NCI-H1417 (cell line): ENCODE measurements around the gene CHI3L2.
"Not testable (repeated sequence)": the region's sequence is repeated elsewhere in the genome, so short reads cannot be mapped to it uniquely, and the experiment has no call there.

ENCODE experiments used
- DNase-seq, 3 experiments: peaks; one replicate each; lab custom pipeline; 2025; lab: John Stamatoyannopoulos, UW

CHI3L2 gene

DNA sequence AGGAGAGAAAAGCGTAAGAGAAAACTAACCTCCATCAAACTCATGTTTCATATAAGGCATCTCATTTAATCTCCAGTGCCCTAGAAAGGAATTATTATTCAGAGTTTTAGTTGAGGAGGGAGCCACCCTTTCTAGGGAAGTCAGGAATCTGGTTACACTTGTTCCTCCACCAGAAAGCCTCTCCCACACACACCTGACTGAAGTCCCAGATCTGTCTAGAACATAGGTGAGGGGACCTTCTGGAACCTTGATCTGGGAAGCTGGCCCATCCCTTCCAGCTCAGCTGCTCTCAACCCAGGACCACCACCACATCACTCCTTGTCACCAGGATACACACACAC lies 25.2 kb upstream of the CHI3L2 start:
- DNase-seq, result no peak

DNA sequence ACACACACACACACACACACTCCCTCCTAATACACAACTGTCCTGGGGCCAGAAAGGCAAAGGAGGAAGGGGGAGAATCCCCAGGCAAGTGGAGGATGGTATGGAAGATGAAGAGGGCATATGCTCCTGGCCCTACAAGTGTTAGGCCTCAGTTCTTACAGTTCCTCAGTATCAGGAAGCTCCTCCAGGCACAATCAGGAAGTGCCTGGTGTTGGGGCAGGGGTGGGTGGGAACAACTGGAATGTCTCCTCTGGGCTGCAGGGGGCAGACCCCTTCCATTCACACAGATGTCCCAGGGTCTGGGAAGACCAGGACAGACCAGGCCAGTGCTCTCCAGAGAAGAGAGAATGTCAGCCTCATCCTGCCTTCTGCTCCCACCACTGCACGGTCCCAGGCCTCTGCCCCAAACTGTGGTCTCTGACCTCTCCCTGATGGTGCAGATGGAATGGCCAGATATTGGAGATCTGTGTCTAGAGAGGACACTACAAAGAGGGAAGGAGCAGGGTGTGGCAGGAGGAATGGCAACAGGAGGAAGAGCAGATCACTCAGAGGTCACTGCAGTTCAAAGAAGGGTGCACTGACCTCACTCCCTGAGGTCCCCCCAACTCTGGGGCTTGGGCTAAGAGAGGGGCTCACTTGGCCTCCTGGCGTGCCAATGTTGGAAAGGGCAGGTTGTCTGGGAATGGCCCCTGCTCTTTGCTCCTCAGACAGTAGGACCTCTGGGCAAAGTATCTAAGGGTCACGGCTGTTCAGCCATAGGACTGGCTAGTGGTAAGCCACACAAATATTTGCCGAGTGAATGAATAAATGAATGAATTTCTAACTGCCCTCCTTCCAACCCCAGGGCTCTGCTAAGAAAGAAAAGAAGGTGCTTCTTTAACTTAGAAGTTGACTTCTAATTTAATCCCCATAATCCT lies 24.5 kb upstream of the CHI3L2 start:
- no peak for DNase-seq

DNA sequence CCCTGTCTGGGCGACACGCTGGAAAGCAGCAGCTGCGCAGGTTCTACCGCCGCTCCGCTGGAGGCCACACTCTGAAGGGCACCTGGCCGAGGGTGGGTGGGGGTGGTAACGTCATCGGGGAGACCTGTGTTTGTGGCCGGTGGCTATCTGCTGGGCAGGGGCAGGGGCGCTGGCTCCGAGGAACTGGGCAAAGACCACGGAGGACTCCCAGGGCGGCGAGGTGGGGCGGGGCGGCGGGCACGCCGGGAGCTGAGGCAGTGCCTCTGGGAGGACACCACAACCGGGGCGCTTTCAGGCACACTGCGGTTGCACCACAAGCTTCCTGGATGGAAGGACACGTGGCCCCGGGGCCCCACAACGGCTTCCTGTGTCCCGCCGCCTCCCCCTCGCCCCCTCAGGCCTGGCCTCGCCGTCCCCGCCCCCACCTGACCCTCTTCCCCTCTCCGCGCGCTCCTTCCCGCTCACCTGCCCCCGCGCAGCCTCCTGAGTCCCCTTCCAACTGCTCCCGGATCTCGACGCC lies 23.8 kb upstream of the CHI3L2 start:
- peak; percentile 31 to 79 (median 72) for DNase-seq

DNA sequence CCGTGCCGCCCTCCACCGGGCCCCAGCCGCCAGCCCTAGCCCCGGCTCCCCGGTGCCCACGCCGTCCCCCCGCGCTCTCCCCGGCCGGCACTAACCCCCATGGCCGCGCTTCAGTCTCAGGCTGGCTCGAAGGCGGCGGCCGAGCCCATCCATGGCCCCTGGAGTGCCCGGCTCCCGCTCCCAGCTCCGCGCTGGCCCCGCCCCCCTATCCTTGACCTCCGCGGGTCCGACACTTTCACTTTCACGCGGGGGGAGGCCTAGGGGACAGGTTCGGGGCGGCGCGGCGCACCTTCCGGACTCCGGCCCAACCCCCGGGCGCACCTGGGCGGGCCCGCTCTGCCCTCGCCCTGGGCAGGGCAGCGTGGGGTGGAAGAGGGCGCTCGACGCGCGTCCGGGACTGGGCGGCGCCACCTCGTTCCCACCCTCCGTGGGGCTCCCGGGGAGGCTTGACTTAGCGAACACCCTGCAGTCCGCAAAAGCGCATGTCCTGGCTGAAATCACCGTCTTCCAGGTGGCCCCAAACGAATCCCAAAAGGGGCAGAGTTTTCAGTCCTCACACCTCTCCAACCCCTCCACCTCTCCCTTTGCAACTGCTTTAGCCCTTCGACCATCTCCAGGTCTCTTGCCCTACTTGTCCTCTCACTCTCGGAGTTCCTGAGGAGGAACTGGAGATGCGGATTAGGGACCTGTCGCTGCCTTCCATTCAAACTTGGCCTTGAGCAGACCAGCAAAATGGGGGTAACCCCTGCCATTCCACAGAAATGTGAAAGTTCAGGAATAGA lies 23.1 kb upstream of the CHI3L2 start:
- DNase-seq, result peak in 2 of 3 experiments; percentile 72 to 80

DNA sequence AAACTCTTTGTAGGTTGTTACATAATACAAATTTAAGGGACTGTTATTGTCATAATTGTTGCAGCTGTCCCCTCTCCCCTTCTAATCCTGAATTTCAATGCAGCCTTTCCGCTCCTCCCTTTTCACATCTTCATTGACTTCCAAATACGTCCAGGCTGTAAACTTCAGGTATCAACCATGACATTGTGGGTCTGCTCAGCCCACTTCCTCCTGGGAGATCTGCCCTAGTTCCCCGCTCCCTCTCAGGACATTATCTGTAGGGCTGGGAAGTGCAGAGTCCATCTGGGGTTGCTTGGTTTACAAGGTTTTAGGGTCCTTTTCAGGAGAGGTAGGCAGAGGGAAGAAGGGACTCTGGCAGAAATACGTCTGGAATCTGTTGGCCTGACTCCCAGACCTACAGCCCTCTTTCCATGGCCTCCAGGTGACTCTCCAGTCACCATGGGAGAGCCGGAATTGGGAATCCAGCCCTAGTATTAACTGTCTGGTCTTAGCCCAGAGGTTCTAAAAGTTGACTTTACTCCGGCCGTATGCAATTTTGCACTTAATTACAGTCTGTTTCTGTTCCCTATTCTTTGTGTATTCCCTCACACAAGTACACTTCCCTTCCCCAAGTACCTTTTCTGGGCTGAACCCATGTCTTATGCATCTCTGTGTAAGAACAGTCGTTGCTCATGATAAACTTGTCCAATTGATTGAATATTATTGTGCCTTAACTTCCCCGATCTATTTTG lies 22.4 kb upstream of the CHI3L2 start:
- no peak for DNase-seq

DNA sequence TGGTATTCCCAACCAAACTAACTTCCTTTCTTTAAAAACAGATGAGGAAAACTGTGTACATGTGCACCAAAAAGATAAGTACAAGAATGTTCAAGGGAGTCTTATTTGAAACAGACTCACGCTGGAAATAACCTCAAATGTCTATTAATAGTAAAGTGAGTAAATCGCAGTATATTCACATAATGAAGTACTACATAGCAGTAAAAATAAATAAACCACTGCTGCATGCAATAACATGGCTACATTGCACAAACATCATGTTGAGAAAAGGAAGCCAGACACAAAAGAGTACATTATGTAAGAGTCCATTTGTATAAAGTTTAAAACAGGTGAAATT lies 21.8 kb upstream of the CHI3L2 start:
- no peak for DNase-seq

DNA sequence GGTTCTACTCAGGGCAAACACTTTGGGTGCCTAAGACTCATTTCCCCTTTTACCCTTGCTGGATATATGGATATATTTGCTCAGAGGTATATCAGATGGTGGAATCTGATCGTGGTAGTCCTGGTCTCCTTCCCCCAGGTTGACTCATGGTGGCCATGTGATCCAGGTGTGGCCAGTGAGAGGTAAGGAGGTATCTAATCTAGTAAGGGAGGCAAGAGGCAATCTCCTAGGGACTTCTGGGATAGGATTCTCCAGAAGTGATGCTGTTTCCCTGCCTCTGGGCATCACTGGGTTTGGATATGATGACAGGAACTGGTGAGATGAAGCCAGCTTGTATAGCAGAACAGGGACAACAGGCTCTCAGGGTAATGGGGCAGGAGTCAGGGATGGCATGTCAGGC lies 18.6 kb upstream of the CHI3L2 start:
- no peak for DNase-seq

DNA sequence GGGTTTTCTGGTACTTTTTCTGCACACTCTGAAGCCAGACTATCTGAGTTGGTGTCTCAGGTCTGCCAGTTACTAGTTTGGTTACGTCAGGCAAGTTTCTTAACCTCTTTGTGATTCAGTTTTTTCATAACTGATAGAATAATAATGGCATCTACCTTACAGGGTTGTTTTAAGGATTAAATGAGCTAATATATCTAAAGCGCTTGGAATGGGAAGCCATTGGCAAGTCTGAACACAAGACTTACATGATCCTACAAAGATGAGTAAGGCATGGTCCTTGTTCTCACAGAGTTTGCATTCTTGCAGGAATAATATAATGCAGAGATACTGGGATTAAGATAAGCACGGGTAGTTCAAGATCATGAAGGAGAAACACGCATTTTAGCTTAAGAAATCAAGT lies 17.9 kb upstream of the CHI3L2 start:
- no peak for DNase-seq

DNA sequence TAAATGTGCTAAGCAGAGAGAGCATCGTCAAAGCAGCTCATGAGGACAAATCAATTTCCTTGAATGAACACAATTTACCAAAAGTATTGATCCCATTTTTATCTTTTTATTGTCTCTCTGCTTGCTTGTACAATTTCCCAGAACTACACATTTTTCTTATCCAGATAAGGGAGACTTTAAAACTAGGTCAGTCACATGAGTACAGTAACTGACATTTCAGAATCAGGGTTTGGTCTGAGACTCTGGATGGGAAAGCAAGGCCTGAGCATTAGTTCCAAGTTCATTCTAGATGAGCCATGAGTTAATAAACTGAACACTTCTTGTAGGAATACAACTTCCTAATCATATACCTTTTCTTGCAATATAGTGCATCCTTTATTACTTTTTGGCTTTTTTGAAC lies 15.6 kb upstream of the CHI3L2 start:
- no peak for DNase-seq

DNA sequence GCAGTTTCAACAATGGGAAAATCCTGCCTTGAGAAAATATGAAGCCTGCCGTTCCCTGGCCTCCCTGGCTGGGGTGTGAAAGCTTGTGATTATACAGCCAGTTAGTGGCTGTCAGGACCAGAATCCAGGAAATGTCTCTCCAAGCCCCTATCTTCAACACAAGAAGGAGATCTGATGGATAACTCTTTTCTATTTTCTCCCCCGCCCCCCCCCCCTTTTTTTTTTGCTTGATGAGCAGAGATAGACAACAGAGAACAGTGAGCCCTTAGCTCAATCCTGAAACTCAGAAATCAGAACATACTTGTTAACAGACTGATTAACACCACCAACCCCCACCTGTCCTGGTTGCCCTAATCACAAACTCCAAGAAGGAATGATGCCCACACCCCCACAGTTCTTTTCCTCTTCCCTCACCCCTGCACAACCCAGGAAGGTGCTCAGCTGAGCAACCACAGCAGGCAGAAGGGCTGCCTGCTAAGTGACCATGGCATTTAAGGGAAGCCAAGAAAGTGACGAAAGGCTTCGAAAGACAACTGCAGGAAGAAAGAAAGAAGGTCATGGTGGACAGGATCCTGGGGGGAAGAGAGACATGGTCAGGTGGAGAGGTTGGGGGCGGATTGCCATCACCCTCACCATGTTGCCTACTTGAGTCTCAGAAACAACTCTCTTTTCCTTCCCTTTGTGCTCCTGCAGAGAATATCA lies 14.7 kb upstream of the CHI3L2 start:
- no peak for DNase-seq

DNA sequence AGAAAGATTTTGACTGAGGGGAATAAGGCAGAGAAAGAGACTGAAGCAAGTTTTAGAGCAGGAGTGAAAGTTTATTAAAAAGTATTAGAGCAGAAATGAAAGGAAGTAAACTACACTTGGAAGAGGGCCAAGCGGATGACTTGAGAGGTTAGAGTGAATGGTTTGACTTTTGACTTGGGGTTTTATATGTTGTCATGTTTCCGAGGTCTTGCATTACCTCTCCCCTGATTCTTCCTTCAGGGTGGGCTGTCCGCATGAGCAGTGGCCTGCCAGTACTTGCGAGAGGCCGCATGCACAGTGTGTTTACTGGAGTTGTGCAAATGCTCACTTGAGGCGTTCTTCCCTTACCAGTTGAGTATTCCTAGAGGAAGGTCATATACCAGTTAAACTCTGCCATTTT lies 14.1 kb upstream of the CHI3L2 start:
- DNase-seq, result no peak

DNA sequence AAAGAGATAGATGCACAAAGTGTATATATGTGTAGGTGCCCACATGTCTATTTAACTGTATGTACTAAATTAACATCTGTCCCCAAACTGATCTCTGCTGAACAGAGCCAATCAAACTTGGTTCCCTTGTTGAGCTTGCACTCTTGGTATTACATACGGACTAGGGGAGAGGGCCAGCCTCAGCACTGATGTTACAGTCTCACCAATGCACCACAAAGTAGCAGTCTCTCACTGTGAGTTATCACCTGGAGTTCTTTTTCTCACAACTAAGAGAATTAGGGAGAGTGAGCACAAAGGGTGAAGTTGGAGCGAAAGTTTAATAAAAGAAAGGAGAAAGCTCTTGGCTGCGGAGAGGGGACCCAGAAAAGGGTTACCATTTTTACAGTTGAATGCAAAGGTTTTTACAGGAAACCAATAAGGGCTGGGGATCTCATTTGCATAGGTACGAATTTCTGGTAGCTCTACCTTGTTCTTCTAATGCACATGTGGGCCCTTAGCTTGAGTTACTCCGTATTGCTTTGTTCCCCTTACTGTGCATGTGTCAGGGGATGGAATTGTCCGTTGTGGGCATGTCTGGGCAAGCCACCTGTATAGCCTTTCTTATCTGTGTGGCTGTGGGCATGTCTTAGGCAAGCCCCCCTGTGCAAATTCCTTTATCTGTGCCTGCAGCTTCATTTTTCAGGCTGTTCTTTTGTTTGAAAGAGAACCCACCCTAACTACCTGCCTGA lies 13.3 kb upstream of the CHI3L2 start:
- DNase-seq, result peak in 1 of 3 experiments; percentile 26

DNA sequence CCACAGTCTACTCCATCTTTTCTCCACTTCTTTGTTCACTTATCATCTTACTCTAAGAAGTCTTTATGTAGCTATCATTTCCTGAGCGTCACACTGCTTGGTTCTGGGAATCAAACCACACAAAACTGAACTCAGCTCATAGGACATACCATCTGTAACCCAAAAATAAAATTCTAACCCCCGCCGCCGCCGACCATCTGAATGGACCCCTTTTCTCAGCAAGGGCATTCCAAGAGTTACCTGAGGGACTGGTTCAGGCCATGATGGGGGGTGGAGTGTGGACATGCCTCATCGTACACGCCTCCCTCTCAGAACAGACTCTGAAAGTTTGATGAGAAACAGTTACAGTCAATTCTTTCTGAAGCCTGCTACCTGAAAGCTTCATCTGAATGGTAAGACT lies 12.6 kb upstream of the CHI3L2 start:
- DNase-seq, result no peak

DNA sequence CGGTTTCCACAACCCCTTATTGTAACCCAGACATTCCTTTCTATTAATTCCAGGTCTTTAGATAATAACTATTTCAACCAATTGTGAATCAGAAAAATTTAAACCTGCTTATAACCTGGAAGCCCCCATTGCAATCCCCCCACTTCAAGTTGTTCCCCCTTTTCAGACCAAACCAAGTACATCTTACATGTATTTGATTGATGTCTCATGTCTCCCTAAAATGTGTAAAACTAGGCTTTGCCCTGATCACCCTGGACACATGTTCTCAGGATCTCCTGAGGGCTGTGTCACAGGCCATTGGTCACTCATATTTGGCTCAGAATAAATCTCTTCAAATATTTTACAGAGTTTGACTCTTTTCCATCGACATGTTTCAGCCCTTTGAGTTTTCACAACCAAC lies 12.2 kb upstream of the CHI3L2 start:
- DNase-seq, result not testable (repeated sequence)

DNA sequence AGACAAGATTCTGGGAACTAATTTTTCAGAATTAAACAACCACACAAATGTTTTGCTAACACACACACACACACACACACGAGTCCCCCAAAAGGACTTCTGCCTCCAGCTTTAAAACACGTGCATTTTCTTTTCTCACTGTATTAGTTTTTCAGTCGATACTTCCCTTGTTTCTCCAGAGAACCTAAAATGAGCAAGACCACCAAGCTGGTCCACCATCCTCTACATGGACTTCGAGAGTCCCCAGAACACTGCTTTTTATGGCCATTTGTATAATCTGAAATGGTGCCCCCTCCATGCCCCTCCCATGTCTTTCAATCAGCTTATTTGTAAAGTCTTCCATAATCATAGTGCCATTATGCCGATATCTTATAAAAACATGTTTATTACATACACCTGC lies 10.8 kb upstream of the CHI3L2 start:
- DNase-seq, result no peak

DNA sequence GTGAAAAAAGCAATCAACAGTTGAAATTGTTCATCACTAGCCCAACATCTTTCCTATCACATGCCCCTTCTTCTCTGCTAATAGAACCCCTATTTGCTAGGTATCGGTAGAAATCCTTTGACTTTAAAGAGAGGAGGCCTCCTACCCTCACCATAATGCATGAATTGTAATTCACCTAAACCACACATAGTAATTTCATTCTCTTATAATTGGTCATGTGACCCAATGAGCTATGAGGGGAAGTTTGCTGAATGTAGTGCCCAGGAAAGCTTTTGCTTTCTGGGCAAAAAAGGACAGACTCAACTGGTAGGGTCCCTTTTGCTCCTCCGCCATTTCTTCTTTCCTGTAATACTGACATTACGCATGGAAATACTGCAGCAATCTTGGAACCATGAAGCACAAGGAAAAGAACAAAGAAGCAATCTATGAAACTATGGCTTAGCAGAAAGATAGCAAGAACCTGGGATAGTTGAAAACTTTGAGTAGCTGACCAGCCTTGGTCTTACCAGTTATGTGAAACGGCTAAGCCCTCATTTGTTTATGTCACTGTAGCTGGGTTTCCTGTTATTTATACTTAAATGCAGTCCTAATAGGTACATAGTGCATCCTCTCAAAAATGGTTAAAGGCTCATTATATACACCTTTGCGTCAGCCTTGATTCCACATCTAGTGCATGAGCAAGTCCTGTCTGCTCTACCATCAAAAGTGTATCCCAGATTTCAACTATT lies 10.2 kb upstream of the CHI3L2 start:
- no peak for DNase-seq

DNA sequence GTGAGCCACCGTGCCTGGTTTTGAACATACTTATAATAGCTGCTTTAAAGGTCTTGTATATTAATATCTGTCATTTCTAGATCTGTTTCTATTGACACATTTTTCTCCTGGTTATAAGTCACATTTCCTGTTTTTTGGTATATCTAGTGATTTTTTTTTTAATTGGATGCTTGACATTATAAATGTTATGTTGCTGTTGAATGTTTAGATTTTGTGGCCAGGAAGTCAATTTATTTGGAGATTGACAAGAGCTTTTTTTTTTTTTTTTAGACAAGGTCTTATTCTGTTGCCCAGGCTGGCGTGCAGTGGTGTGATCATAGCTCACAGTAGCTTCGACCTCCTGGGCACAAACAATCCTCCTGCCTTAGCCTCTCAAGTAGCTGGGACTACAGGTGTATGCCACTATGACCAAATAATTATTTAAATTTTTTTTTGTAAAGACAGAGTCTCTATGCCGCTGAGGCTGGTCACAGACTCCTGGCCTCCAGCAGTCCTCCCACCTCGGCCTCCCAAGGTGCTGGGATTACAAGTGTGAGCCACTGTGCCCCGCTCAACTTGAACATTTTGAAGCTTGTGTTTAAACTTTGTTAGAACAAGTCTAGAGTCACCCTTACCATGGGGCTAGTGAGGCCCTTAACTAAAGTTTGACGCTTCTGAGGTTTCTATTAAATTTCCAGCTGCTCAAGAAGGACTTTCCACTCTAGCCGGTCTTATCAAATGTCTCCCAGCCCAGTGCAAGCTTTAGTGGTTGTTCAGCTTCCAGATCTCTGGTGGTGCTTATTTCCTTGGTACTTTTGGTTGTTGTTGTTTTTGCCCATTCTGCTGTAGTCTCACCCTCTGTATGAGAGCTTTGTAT lies 8.6 kb upstream of the CHI3L2 start:
- no peak for DNase-seq

DNA sequence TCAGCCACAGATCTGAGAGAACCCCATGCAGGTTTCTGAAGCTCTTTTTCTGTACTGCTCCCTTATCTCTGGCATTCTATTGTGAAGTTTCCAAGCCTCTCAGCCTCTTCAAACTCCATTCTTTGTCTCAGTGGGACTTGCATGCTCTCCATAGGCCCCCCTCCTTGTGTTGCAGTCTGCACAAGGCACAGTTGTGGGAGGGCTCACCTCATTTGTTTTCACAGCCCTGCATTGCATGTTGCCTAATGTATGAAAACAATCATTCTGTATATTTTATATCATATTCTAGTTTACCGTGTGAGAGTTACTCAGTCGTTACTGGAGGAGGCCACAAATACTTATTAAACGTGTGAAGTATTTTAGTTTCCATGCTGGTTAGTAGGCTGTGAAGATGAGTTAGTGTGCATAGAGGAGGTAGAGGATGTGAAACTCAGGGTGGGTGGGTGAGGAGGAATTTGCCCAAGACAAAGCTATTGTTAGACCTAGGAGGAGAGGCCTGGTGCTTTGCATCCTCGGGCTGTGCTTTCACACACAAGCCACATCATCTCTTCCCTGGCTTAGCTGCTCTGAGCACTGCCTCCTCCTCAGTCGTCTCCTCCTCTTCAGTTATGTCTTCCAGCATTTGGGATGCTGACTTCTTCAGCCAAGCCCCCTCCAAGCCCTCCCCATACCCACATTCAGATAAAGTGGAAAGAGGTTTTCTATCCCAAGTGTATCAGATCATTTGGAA lies 7.8 kb upstream of the CHI3L2 start:
- no peak for DNase-seq
